Caco-2 (cell line): ENCODE data around the gene LMAN2. TPM values are rescaled to one million over a fixed set of nuclear protein-coding genes. Genes with fewer than 3 reads are reported as not detected.

Experiments
- BruUV-seq: library from RNA; stranded (reverse); fragments of 400-500 nt; replicated peaks from 2 replicates; lab custom pipeline; 2021; lab: Mats Ljungman, UMichigan
- CTCF ChIA-PET: fragments of 300-600 bp; sonication (Branson Sonifier 250); formaldehyde crosslinking; loops from one replicate; lab custom pipeline; 2022; ENCODE audit warnings: antibody characterized with exemption; lab: Charles Lee
- POLR2A ChIA-PET: fragments of 300-600 bp; sonication (Branson Sonifier 250); formaldehyde crosslinking; loops from one replicate; lab custom pipeline; 2022; ENCODE audit warnings: antibody characterized with exemption; lab: Charles Lee
- DNase-seq, 2 experiments: peaks; one replicate each; pipeline versions ENCODE4 v3.0.0 to v3.0.0-alpha.2; 2020 to 2022
- H3K27me3 ChIP-seq: replicated peaks from 2 replicates; pipeline ENCODE4 v1.6.0; 2011; ENCODE audit warnings: low read length; ENCODE audit not compliant: control insufficient read depth, insufficient read depth
- H3K36me3 ChIP-seq: 2 replicates; pipeline ENCODE4 v1.5.1; 2011; ENCODE audit warnings: low read length; ENCODE audit not compliant: control insufficient read depth, insufficient read depth
- H3K4me1 ChIP-seq: fragments of 250-450 bp; sonication (Bioruptor Pico); 2 replicates; pipeline ENCODE4 v1.5.1; 2020; ENCODE audit warnings: mild to moderate bottlenecking
- H3K4me3 ChIP-seq: 2 replicates; pipeline ENCODE4 v1.5.1; 2011; ENCODE audit warnings: low read depth, mild to moderate bottlenecking, control low read depth, low read length
- H3K9me3 ChIP-seq: fragments of 250-450 bp; sonication (Bioruptor Pico); 2 replicates; pipeline ENCODE4 v1.5.1; 2020; ENCODE audit warnings: mild to moderate bottlenecking, moderate library complexity
- H3K27ac Mint-ChIP-seq: one replicate; pipeline ENCODE4 v1.8.0; 2022; ENCODE audit warnings: mixed read lengths; ENCODE audit not compliant: unreplicated experiment
- H3K27me3 Mint-ChIP-seq: one replicate; pipeline ENCODE4 v1.8.0; 2022; ENCODE audit warnings: mixed read lengths; ENCODE audit not compliant: insufficient read depth, unreplicated experiment
- H3K36me3 Mint-ChIP-seq: one replicate; pipeline ENCODE4 v1.8.0; 2022; ENCODE audit warnings: mild to moderate bottlenecking, mixed read lengths; ENCODE audit not compliant: insufficient read depth, unreplicated experiment
- H3K4me1 Mint-ChIP-seq: one replicate; pipeline ENCODE4 v1.8.0; 2022; ENCODE audit warnings: low read depth, mixed read lengths; ENCODE audit not compliant: unreplicated experiment
- H3K4me3 Mint-ChIP-seq: one replicate; pipeline ENCODE4 v1.8.0; 2022; ENCODE audit warnings: mild to moderate bottlenecking, moderate library complexity, mixed read lengths; ENCODE audit not compliant: unreplicated experiment
- H3K9me3 Mint-ChIP-seq: one replicate; pipeline ENCODE4 v1.8.0; 2022; ENCODE audit warnings: mixed read lengths; ENCODE audit not compliant: unreplicated experiment
- CTCF ChIP-seq, 2 experiments: fragments of 200-600 bp in 1 of 2; IDR thresholded peaks; 1 replicate in 1 of 2; 2 replicates in 1 of 2; pipeline versions ENCODE4 v1.5.1 to v1.8.0; 2011 to 2022; ENCODE audit warnings: antibody characterized with exemption in 1 of 2, control low read depth in 1 of 2, inconsistent platforms in 1 of 2, low read depth in 1 of 2, low read length in 1 of 2, mild to moderate bottlenecking in 1 of 2, moderate library complexity in 1 of 2; ENCODE audit not compliant: insufficient read depth in 1 of 2, severe bottlenecking in 1 of 2, unreplicated experiment in 1 of 2
- intact Hi-C: fragments of 100-400 bp; cut with micrococcal nuclease; formaldehyde crosslinking; loops from one replicate; pipeline ENCODE4 v1.10.0; 2022; ENCODE audit not compliant: unreplicated experiment
- total RNA-seq: library from RNA; stranded (reverse); gene quantifications from 2 replicates; pipeline ENCODE4 v1.2.3, GENCODE V29; 2022

Gene LMAN2
- total RNA-seq, 1 experiment from 2014 or later = 241 TPM

- no peaks in the 10 kb centered on the region for H3K9me3 Mint-ChIP-seq
- TF ChIP-seq CTCF (IDR thresholded peaks at IDR 0.05; ENCODE audit: insufficient read depth in 1 of 2, low read depth in 1 of 2, low read length in 1 of 2, severe bottlenecking in 1 of 2, unreplicated experiment in 1 of 2) = no peak
- H3K4me1 Mint-ChIP-seq = peaks cover 21% of the 10 kb centered on the region
- ChIA-PET CTCF (interaction anchor here (0.6 to 2.2 kb wide), 3 partner anchors 10 to 273 kb away, joined by 4 to 11 read pairs (median 7); no protein-coding TSS in a partner anchor), POLR2A (interaction anchor here (0.6 kb wide), 1 partner anchor 16 kb away, joined by 8 read pairs; no protein-coding TSS in a partner anchor)
- no peaks in the 10 kb centered on the region for H3K9me3 ChIP-seq
- peaks cover 5% of the 10 kb centered on the region for H3K36me3 ChIP-seq
- DNase-seq = no peak
- no peak overlapping the region for H3K4me3 ChIP-seq
- no peak overlapping the region for H3K4me3 Mint-ChIP-seq
- no peaks in the 10 kb centered on the region for H3K27me3 Mint-ChIP-seq
- peaks cover 29% of the 10 kb centered on the region for H3K4me1 ChIP-seq
- no peaks in the 10 kb centered on the region for H3K27me3 ChIP-seq
- peak overlapping the region; percentile 32 for H3K27ac Mint-ChIP-seq
- no TSS peak for BruUV-seq
- intact Hi-C loops = no loop called here
- H3K36me3 Mint-ChIP-seq = peaks cover 70% of the 10 kb centered on the region
These were observed 51.1 kb downstream of the LMAN2 start for GRCh38 chr5:177300236-177300880.

GRCh38 chr5:177299697-177300096 lies 51.8 kb downstream of the LMAN2 start:
- TF ChIP-seq CTCF (IDR thresholded peaks at IDR 0.05; ENCODE audit: insufficient read depth in 1 of 2, low read depth in 1 of 2, low read length in 1 of 2, severe bottlenecking in 1 of 2, unreplicated experiment in 1 of 2) = no peak
- H3K9me3 ChIP-seq = no peaks in the 10 kb centered on the region
- no TSS peak for BruUV-seq
- Mint-ChIP-seq H3K9me3 (no peaks in the 10 kb centered on the region), H3K4me1 (peaks cover 21% of the 10 kb centered on the region), H3K27me3 (no peaks in the 10 kb centered on the region), H3K4me3 (no peak overlapping the region), H3K27ac (peak overlapping the region; percentile 32), H3K36me3 (peaks cover 66% of the 10 kb centered on the region)
- intact Hi-C loops = no loop called here
- H3K4me3 ChIP-seq = no peak overlapping the region
- peaks cover 26% of the 10 kb centered on the region for H3K4me1 ChIP-seq
- H3K36me3 ChIP-seq = peaks cover 8% of the 10 kb centered on the region
- H3K27me3 ChIP-seq = no peaks in the 10 kb centered on the region
- DNase-seq = no peak
- ChIA-PET CTCF (interaction anchor here (0.6 kb wide), 2 partner anchors 38 to 273 kb away, joined by 4 to 7 read pairs; no protein-coding TSS in a partner anchor), POLR2A (interaction anchor here (0.6 kb wide), 1 partner anchor 16 kb away, joined by 8 read pairs; no protein-coding TSS in a partner anchor)

- peaks cover 12% of the 10 kb centered on the region for H3K36me3 ChIP-seq
- no peaks in the 10 kb centered on the region for H3K27me3 ChIP-seq
- Mint-ChIP-seq H3K27ac (no peak overlapping the region), H3K4me3 (no peak overlapping the region), H3K36me3 (peaks cover 57% of the 10 kb centered on the region), H3K27me3 (no peaks in the 10 kb centered on the region), H3K9me3 (no peaks in the 10 kb centered on the region), H3K4me1 (peaks cover 21% of the 10 kb centered on the region)
- DNase-seq = no peak
- H3K4me1 ChIP-seq = peaks cover 23% of the 10 kb centered on the region
- H3K4me3 ChIP-seq = no peak overlapping the region
- ChIA-PET POLR2A (no interaction called here), CTCF (interaction anchor here (0.8 kb wide), 1 partner anchor 12 kb away, joined by 4 read pairs; no protein-coding TSS in a partner anchor)
- intact Hi-C loops = no loop called here
- BruUV-seq = no TSS peak
- no peak for TF ChIP-seq CTCF (IDR thresholded peaks at IDR 0.05; ENCODE audit: insufficient read depth in 1 of 2, low read depth in 1 of 2, low read length in 1 of 2, severe bottlenecking in 1 of 2, unreplicated experiment in 1 of 2)
- H3K9me3 ChIP-seq = no peaks in the 10 kb centered on the region
These were observed 53.5 kb downstream of the LMAN2 start for GRCh38 chr5:177297922-177298321.
